Measurements from ENCODE around the gene MCM5.
"Not testable (repeated sequence)": the region's sequence is repeated elsewhere in the genome, so short reads cannot be mapped to it uniquely, and the experiment has no call there.

Gene MCM5

DNA sequence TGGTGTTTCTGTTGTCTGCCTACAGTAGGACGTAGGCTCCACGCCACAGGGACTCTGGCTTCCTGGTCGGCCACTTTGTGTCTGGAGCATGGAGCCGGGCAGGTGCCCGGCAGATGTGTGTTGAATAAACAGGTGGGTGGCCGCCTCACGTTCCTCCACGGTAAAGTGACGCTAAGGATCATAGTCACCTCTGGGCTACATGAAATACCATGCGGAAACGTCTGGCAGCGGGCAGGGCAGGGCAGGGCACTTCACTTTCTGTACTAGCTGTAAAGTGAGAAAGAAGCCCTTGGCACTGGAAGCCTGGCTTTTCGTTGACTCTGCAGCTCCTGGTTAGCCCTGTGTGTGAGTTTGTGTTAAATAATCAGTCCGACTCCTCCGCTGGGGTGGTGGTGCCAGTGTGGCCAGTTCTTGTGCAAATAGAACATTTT is 52.4 kb downstream of the MCM5 start:
- no peak for DNase-seq (ENCODE audit: low read depth)

DNA sequence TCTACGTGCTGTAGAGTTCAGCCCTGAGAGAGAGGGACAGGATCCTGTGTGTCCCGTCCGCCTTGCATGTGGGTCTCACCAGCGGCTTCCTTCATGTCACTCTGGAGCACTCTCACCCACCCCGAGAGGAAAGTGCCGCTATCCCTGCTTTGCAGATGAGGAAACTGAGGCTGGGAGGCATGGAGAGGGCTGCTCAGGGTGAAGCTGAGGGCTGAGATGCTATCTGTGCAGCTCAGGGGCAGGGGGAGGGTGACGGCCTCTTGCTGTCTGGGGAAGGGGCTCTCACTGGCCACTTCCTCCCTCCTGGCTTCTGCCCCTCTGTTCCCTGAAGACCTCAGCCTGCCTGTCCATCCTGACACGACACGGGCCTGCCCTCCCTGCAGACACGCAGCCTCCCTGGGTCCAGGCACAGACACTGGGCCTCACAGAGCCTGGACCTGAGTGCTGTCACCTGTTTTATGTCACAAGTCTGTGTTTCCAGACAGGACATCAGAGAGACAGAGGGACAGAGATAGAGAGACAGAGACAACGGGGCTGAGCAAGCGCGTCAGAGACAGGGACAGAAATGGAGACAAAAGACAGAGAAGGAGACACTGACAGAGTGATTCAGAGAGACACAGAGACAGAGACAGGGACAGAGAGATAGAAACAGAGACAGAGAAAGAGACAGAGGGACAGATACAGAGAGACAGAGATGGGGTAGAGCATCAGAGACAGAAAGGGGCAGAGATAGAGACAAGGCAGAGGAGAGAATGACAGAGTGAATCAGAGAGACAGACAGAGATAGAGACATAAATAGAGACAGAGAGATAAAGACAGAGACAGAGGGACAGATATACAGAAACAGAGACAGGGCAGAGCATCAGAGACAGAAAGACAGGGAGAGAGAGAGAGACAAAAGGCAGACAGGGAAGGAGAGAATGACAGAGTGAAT is 53.1 kb downstream of the MCM5 start:
- no peak for DNase-seq (ENCODE audit: low read depth)

DNA sequence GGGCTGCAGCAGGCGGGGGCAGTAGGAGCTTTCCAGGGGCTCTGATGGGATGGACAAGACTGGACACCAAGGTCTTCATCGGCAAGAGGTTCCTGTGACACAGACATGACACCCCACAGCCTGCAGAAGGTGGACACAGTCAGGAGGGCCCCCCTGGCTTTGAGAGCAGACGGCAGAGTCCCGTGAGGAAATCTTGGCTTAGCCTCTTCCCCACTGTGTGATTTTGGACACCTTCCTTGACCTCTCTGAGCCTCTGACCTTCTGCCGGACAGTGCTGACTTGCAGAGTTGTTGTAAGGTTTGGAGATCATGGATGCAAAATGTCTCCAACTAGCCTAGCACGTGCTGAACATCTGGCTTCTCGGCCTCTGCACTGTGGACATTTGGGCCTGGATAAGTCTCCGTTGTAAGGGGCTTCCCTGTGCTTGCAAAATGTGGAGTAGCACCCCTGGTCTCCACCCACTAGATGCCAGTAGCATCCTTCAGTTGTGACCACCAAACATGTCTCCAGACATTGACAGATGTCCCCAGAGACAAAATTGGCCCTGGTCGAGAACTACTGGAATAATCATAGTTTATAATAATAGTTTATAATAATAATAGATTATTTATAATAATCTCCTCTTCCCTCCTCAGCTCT is 54.6 kb downstream of the MCM5 start:
- DNase-seq (ENCODE audit: low read depth), result no peak

DNA sequence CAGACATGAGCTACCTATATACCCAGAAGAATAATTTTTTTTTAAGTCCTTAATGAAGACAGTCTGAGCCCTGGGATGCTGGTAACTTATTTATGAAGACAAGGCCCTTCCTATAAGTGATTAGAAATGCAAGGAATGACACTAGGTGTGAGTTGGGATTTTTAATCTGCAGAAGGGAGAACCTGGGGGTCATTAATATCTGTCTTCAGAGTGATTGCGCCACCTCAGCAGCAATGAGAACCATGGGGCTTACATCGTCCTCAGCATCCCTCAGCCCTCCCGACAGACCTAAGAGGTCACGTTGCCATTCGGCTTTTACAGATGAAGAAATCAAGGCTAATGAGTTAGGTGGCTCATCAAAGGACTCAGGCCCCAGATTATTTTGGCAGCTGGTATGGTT is 55.6 kb downstream of the MCM5 start:
- DNase-seq (ENCODE audit: low read depth), result no peak

GRCh38 chr22:35456757-35457156 is 56.8 kb downstream of the MCM5 start:
- DNase-seq (ENCODE audit: low read depth), result no peak

- no peak for DNase-seq (ENCODE audit: low read depth)
These were observed 58.0 kb downstream of the MCM5 start for GRCh38 chr22:35457729-35458546.

GRCh38 chr22:35458547-35459422 is 58.8 kb downstream of the MCM5 start:
- DNase-seq (ENCODE audit: low read depth), result no peak

DNA sequence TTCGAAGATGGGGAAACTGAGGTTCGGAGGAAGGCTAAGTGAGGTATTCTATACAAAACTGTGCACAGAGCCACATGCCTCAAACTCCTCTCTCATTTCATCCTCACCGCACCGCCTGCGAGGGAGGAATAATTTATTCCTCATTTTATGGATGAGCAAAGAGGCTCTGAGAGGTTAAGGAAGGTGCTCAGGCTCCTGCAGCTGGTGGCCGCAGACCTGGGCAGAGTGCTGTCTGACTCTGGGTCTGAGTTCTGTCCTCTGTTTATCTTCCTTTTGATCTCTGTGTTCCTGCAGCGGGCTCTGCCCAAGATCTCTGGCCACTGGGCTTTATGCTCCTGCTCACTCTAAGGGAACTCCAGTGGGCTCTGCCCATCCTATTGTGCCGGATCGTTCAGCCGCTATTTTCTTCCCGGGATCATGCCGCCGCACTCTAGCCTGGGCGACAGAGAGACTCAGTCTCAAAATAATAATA is 59.5 kb downstream of the MCM5 start:
- DNase-seq (ENCODE audit: low read depth), result no peak

DNA sequence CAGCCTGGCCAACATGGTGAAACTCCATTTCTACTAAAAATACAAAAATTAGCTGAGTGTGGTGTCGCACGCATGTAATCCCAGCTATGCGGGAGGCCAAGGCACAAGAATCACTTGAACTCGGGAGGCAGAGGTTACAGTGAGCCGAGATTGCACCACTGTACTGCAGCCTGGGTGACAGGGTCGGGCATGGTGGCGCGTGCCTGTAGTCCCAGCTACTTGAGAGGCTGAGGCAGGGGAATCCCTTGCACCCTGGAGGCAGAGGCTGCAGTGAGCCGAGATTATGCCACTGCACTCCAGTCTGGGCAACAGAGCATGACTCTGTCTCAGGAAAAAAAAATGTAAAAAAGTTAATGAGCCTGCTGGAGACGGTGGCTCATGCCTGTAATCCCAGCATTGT is 60.0 kb downstream of the MCM5 start:
- DNase-seq (ENCODE audit: low read depth), result not testable (repeated sequence)

DNA sequence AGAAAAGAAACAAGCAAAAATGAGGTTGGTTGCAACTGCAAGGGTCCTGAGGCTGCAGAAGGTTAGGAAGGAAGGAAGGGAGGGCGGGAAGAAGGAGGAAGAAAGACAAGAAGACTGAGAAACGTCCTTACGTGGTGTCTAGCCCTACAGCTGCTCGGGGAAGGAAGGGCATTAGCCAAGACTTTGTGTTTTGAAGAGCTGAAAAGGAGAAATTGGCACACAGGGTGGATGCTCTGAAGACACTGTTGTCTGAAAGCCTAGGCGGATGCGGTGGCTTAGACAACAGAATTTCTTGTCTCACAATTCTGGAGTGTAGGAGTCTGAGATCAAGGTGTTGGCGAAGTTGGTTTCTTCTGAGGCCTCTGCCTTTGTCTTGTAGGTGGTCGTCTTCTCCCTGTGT is 60.7 kb downstream of the MCM5 start:
- no peak for DNase-seq (ENCODE audit: low read depth)

GRCh38 chr22:35462498-35463230 is 62.7 kb downstream of the MCM5 start:
- DNase-seq (ENCODE audit: low read depth), result no peak

- DNase-seq (ENCODE audit: low read depth), result no peak
These were observed 63.4 kb downstream of the MCM5 start for GRCh38 chr22:35463231-35463933.

GRCh38 chr22:35464399-35464798 is 64.5 kb downstream of the MCM5 start:
- DNase-seq (ENCODE audit: low read depth), result no peak

GRCh38 chr22:35465109-35465701 is 65.3 kb downstream of the MCM5 start:
- no peak for DNase-seq (ENCODE audit: low read depth)

- DNase-seq (ENCODE audit: low read depth), result no peak
These were observed 67.9 kb downstream of the MCM5 start for GRCh38 chr22:35467681-35468434.

- DNase-seq (ENCODE audit: low read depth), result no peak
These were observed 71.0 kb downstream of the MCM5 start for GRCh38 chr22:35470903-35471321.

GRCh38 chr22:35471566-35471965 is 71.6 kb downstream of the MCM5 start:
- DNase-seq (ENCODE audit: low read depth), result not testable (repeated sequence)

DNA sequence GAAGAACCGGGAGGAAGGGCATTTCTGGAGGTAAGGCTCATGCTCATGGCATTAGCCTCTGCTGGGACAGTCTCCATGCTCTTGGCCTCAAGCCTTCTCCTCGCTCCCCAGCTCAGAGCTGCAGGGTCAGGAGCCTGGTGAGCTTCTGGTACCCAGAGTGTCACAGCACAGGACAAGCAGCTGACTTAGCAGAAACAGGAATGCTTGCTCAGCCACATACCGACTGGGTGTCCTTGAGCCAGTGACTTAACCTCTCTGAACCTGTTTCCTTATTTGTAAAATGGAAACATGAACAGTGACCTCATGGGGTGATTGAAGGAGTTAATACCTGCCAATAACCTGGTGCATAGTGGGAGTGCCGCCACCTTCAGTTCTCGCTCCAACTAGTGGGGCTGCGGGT is 72.5 kb downstream of the MCM5 start:
- DNase-seq (ENCODE audit: low read depth), result no peak

GRCh38 chr22:35473971-35474370 is 74.0 kb downstream of the MCM5 start:
- no peak for DNase-seq (ENCODE audit: low read depth)
